HG03439 (cell line): ENCODE results near the gene VCAN.

ENCODE experiments used
- ATAC-seq: cut with Tn5 transposase; IDR thresholded peaks from one replicate; pipeline ENCODE4 v1.9.1; 2021; ENCODE audit warnings: mild to moderate bottlenecking, moderate library complexity; ENCODE audit not compliant: unreplicated experiment

Gene VCAN

GRCh38 chr5:83467371-83468035 is 4.0 kb upstream of the VCAN start:
- ATAC-seq, result no peak

GRCh38 chr5:83469075-83469474 is 2.5 kb upstream of the VCAN start:
- no peak for ATAC-seq

- no peak for ATAC-seq
Measured at GRCh38 chr5:83470526-83471404, 779 bp upstream of the VCAN start.

GRCh38 chr5:83472213-83472507 is 616 bp downstream of the VCAN start:
- ATAC-seq, result no peak

GRCh38 chr5:83472508-83473345 is 1.2 kb downstream of the VCAN start:
- ATAC-seq, result peak; percentile 47

DNA sequence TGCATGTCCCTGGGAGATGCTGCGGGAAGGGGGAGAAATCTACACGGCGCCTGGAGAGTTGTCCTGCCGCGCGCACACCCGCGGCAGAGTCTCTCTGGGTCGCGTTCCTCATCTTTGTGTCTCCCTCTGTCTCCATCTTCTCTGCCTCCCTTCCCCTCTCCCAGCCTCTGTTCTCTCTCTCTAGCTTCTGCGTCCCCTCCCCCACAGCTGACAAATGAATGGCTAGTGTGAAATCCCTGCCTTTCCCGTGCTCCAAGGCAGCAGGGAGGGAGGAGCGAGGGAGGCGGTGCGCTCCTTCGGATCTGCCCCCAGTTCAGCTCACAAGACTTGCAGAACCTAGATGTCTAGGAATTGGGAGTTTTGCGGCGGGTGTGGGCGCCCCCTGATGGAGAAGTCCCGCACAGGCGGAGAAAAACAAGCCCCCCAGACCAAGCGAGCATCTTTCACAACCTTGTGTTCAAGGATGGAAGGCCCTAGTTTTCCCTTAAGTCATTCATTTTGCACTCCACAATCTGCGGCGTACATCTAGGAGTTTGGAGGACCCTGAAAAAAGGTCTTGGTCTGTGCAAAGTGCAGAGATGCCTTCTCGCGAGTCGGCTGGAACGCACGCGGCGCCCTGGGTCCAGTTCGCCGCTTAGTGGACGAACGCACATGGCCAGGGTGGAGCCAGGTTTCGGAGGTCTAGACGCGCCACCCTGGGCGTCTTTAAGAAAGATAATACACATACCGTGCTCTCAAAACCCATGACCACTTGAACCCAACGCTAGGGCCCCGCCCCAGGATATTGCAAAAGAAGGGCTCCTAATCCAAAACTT is 2.0 kb downstream of the VCAN start:
- ATAC-seq, result peak; percentile 73

- peak; percentile 50 for ATAC-seq
Measured at GRCh38 chr5:83474161-83474796, 2.7 kb downstream of the VCAN start.

GRCh38 chr5:83474991-83475390 is 3.4 kb downstream of the VCAN start:
- no peak for ATAC-seq

- ATAC-seq, result no peak
Measured at GRCh38 chr5:83475391-83475863, 3.9 kb downstream of the VCAN start.

GRCh38 chr5:83475935-83476814 is 4.6 kb downstream of the VCAN start:
- no peak for ATAC-seq

DNA sequence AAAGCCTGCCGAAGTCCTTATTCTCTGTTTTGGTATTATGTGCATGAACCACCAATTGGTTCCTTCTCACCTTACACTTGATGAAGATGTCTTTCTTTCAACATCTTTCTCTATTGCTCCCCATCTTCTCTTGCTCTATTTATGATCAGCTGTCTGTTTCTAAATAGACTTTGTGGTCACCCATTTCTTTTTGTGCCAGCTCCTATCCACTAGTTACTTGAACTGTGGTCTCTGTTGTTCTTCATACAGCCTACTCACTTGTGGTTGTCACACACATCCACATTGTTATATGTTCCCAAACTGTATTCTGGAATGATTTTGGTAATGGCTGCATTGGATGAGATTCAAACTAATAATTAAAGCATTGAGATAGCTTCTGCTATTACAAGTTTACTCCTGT is 11.4 kb downstream of the VCAN start:
- ATAC-seq, result no peak

GRCh38 chr5:83484294-83484693 is 12.8 kb downstream of the VCAN start:
- ATAC-seq, result no peak

DNA sequence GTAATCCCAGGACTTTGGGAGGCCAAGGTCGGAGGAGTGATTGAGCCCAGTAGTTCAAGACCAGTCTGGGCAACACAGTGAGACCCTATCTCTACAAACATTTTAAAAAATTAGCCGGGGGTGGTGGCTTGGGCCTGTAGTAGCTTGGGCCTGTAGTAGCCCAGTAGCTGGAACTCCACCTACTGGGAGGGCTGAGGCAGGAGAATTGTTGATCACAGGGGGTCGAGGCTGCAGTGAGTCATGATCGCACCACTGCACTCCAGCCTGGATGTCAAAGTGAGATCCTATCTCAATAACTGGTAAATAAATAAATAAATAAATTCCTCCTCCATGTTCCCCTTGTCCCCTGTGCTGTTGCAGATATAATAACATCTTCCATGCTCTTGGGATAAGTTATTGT is 14.3 kb downstream of the VCAN start:
- no peak for ATAC-seq

DNA sequence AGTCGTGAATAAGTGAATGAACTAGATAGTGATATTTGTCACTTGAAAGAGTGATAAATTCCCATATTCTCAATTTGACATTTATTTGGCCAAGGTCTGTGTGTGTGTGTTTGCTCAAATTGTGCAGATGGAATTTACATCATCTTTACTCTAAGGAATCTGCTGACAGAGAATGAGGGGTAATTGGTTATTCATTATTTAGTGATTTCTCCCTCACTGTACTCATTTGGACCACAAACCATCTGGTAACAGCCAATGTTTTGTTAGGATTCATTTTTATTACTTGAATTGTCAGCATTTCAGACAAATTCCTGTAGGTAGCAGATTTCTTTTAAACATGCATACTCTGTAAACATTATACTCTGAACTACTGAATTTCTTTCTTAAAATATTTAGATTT is 15.6 kb downstream of the VCAN start:
- ATAC-seq, result no peak

GRCh38 chr5:83488271-83488670 is 16.7 kb downstream of the VCAN start:
- ATAC-seq, result no peak

DNA sequence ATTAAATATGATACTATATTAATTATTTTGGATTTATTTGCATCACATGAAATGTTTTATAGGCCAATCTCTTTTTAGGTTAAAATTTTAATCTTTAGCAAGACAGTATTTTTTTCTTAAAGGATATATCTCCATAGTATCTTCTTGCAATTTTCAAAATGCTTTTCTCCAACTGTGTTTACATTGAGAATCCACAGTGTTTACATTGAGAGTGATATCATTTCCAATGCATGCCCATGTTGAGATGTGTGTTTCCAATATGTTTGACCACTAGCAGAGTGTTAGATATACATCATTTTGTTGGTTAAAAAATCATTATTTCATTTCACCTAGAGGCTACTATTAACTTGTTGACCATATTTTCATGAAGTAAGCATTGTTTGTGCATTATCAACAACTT is 17.3 kb downstream of the VCAN start:
- no peak for ATAC-seq

GRCh38 chr5:83490203-83490602 is 18.7 kb downstream of the VCAN start:
- ATAC-seq, result no peak

GRCh38 chr5:83492331-83492730 is 20.8 kb downstream of the VCAN start:
- ATAC-seq, result no peak

DNA sequence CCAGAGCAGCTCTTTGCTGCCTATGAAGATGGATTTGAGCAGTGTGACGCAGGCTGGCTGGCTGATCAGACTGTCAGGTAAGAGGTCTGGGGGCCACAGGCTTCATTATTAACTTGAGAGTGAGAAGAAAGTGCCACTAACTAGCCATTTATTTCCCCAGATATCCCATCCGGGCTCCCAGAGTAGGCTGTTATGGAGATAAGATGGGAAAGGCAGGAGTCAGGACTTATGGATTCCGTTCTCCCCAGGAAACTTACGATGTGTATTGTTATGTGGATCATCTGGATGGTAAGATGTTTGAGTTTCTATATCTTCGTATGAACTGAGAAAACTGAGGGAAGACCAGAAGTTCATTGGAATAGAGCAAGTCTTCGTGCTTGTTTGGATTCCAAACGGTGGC is 22.1 kb downstream of the VCAN start:
- ATAC-seq, result no peak
